ENCODE data around the gene CD180.

Gene CD180
- total RNA-seq: 2.7 to 221 (median 60.5) reads per million in 18 experiments

DNA sequence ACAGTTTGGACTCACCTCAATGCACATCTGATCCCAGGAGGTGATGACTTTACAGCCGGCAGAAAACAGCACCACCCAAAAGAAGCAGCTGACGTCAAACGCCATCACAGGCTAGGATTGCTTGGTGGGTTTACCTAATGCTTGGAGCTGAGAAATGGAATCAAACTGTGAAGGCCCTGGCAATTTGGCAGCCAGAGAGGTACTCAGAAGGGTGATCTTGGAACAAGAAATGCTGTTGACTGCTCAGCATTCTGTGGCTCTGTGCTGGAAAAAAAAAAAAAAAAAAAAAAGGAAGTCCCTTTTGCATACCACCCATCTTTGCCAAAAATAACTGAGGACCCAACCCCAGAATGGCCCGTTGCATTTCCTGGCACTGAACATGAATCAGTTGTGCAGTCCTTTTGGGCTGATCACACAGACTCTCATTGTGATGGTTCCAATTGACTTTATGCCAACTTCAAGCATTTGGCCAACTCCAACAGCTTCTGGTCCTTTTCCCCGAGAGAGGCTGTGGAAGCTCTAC lies at the start of gene CD180:
TSS of gene CD180 (minus strand) at position 263 of the 523 bp plus-strand sequence. CDS start at position 105, 158 bp downstream.
- DNase-seq: peak in 1 of 2 donors; percentile 30

DNA sequence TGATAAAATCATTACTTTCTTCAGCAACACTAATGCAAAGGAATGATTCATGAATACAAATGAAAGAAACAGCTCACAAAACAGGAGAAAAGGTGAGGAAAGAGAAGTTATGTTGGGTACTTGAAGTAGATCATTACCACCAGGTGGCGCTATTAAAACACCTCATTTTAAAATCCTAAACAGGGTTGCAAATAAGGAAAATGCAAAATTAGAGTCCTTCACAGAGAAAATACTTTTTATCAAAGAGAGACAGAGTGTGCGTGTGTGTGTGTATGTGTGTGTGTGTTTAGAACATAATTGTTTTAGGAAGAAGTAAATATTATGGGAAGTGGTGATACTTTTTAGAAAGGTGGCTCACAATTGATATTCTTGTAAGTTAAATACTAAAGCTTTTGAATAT lies 49.5 kb upstream of the CD180 start:
- peak; percentile 54 to 69 for DNase-seq

- no peak for DNase-seq
Measured at GRCh38 chr5:67245259-67245846, 48.8 kb upstream of the CD180 start.

DNA sequence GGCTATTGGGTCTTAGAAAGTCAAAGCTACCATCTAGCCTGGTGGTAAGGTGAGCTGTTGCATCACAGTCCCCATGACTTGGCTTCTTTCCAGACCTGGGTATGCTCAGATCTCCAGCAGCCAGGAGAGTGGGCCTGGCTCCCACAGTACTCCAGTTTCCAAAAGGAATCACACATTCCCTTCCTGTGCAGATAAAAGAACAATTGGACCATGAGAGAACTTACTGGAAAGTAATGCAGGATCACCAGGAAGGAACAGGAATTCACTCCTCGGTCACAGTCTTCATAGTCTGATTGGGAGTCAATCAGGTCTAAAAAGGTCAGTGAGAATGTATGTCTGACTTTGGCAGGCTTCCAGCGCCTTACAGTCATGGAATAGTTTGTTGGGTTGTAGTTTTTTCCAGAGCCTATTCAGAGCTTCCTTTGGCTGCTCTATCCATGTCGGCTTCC lies 47.8 kb upstream of the CD180 start:
- DNase-seq: no peak

DNA sequence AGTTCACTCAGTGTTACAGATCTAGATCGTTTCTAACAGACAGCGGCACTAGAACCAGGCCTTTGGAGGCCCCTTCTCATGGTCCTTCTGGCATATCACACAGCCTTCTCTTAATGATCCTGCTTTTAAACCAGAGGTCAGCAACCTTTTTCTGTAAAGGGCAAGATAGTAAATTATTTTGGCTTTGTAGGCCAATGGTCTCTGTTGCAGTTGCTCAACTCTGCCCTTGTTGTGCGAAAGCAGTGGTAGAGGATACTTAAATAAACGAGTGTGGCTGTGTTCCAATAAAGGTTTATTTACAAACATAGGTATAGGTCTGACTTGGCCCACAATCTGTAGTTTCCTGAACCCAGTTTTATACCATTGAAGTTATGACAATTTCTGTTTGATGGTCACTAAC lies 47.3 kb upstream of the CD180 start:
- no peak for DNase-seq

- no peak for DNase-seq
Measured at GRCh38 chr5:67243349-67243748, 46.8 kb upstream of the CD180 start.

DNA sequence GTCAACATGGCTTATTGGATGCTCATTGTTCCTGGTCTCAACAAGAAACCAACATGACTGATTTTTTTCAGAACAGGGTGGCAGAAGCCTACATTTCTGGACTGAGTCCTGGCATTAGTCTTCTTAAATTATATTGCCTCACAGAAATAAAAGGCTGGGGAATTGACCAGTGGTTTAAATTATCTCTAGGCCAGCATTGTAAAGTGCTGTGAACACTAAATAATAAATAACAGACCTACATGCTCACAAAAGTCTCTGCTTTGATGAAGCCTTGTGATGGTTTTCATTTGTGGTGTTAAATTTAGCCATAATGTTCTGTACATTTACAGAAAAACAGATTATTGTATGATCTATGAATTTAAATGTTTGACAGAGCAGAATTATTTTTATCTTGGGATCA lies 44.7 kb upstream of the CD180 start:
- no peak for DNase-seq

GRCh38 chr5:67240846-67241245 lies 44.2 kb upstream of the CD180 start:
- DNase-seq: no peak

- no peak for DNase-seq
Measured at GRCh38 chr5:67240065-67240464, 43.5 kb upstream of the CD180 start.

GRCh38 chr5:67238191-67238590 lies 41.6 kb upstream of the CD180 start:
- DNase-seq: no peak

DNA sequence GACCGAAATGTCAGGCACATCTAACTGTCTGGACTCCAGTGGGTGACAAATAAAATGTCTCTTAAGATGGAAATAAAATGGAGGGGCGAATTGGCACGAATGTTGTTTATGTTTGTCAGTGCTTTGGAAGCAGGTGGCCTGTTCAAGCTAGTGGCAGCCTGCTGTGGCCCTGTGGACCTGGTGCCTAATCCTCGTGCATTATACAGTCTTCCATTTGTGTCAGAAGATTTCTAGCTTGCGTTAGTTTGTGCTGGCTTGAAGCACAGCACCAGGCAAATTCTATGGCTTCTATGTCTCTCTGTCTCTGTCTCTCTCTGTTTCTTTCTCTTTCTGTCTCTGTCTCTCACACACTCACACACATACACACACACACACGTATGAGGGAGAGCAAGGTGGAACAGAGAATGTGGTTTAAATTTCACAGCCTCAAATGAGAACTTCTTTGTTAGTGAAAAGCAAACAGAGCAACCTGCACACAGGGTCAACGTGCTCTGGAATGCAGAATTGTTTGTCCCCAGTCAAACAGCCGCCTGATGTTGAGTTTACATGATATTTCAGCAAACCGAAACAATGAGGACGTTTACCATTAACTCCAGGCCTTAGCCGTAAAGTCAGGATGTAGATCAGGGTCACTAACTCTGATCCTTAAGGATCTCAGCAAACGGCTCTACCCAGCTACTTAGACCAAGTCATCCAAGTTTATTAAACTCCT lies 39.0 kb upstream of the CD180 start:
- DNase-seq: no peak

DNA sequence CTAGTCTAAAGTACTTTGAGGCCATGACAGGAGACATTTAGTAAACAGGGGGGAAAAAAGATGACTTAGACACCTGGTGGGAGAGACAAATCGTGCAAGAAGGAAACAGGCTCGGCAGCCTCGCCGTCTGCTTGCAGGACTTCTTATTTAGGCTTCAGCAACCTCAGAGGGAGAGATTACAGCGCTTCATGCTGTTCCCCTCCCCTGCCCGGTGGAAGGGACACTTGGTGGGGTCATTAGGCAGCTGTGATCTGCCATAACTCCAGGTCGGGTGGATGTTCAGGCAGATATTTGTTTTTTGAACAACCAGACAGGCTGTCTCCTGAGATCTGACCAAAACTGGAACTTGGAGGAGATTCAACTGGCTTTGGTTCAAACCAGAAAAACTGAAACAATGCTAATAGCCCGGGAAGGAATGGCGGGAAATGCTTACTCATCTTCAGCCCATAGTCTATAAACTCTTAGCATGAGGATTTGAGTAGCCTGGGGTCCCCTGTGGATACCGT lies 38.1 kb upstream of the CD180 start:
- DNase-seq: peak in 1 of 2 donors; percentile 36

GRCh38 chr5:67233075-67233474 lies 36.5 kb upstream of the CD180 start:
- DNase-seq: no peak

GRCh38 chr5:67223211-67223610 lies 26.6 kb upstream of the CD180 start:
- DNase-seq: peak in 1 of 2 donors; percentile 41

DNA sequence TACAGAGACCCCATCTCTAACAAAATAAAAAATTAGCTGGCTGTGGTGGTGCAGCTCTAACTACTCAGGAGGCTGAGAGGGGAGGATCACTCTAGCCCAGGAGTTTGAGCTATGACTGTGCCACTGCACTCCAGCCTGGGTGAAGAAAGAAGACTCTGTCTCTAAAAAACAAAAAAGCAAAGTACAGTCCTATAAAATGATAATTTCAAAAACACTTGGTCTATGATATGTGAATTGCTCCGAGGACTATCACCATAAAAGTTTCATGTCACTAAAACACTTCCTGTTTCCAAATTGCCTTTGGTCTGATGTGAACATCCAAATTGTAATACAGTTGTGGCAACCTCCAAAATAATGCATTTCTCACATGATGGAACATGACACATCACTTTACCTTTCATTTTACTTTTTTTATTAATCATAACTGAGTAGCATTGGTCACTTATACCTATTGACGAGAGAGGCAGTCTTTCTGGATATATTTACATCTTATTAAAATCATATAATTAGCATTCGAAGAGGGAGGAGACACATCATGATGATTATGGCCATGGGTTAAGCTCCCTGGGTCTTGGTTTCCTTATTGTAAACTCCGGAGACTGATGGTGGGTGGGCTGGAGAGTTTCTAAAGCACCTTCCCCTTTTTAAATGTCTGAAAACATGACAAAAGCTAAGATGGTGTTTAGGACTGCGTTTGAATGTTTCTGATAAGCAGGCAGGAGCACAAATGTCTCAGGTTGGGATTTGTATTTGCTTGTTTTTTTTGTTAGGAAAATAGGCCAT lies 25.8 kb upstream of the CD180 start:
- DNase-seq: peak; percentile 63 to 82

GRCh38 chr5:67221487-67222242 lies 25.1 kb upstream of the CD180 start:
- DNase-seq: peak; percentile 81 to 88

DNA sequence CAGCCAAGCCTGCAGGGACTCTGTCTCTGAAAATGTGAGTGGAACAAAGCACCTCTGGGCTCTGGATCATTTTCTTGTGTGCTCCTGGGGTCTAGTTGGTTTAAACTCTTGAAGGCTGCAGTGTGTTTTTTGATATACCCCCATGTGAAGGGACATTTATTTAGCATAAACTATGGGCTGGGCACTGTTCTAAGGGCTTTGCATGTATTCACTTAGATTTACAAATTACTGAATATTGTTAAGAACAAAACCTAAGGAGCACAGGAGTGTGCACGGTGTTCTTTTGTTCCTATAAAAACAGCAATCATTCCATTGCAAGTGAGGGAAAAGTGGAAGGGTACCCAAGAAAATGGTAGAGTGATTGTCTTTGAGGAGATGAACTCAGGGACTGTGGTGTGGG lies 20.0 kb upstream of the CD180 start:
- DNase-seq: no peak

GRCh38 chr5:67215519-67216471 lies 19.2 kb upstream of the CD180 start:
- DNase-seq: peak; percentile 87 to 90

- DNase-seq: no peak
Measured at GRCh38 chr5:67214707-67215447, 18.3 kb upstream of the CD180 start.

- no peak for DNase-seq
Measured at GRCh38 chr5:67214036-67214435, 17.4 kb upstream of the CD180 start.

Measured in inflammatory macrophage (primary cell).